ENCODE results near the gene RESP18.
A peak's percentile ranks its signal among the peaks of the same experiment; 100 is the strongest.

The RESP18 gene

DNA sequence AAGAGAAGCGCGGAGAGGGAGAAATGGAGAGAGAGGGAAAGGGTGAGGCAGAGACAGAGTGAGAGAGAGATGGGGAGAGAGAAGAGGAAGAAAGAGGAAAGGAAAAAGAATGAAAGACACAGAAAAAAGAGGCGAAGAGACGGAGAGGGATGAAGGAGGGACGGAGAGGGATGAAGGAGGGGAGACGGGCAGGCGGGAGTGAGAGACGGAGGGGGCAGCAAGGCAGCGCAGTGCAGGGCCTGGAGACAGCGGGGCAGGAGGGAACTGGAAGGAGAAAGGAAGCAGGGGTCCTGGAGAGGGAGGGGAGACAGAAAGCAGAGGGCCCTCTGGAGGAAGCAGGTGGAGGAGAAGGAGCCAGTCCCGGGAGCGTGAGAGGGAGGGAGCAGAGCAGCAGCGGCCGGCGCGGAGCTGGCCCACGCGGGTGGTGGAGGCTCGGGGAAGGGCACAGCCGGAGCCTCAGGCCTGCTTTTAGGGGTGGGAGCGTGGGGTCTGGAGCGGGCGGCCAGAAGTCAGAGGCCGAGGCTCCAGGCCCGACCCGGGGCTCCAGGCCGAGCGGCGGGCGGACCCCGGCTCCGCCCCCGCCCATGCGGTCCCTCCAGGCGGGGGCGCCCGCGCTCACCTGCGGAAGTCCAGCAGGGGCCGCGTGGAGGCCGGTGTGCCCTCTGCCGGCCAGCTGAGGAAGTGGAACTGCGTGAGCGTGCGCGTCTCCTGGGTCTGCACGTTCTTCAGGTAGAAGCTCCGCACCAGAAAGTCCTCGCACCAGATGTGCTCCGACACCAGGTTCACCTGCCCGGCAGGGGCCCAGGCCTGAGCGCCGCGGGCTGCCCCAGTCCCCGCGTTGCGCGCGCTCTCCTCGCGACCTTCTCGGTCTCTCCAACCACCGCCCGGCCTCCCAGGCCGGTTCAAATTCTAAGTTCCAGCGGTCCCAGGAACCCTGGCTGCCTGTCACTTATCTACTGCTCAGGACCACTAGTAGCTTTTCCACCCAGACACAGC is 37.9 kb downstream of the RESP18 start:
- Histone ChIP-seq H3K9ac (peak overlapping the region; percentile 91), H4K20me1 (no peaks in the 10 kb centered on the region), H3K27ac (peak overlapping the region; percentile 90), H3K4me1 (peaks cover 24% of the 10 kb centered on the region), H3K4me3 (peak overlapping the region; percentile 71), H3K27me3 (peaks cover 9% of the 10 kb centered on the region), H3K36me3 (no peaks in the 10 kb centered on the region), H3K9me3 (no peaks in the 10 kb centered on the region), H3K4me2 (peak overlapping the region; percentile 96)
- no peak for TF ChIP-seq Cebpa-rat (IDR thresholded peaks at IDR 0.05)

- no peaks in the 10 kb centered on the region for H3K9me3 ChIP-seq
- H3K4me3 ChIP-seq, result no peak overlapping the region; the same call in 1 of the 2 replicates
- no peaks in the 10 kb centered on the region for H4K20me1 ChIP-seq
- no peak for TF ChIP-seq Cebpa-rat (IDR thresholded peaks at IDR 0.05)
- H3K9ac ChIP-seq, result peak overlapping the region; percentile 91; the same call in 1 of the 2 replicates
- peaks cover 20% of the 10 kb centered on the region for H3K4me1 ChIP-seq
- peak overlapping the region; percentile 96 for H3K4me2 ChIP-seq
- H3K27ac ChIP-seq, result peak overlapping the region; percentile 90
- H3K27me3 ChIP-seq, result peaks cover under 1% of the 10 kb centered on the region; the same call in 1 of the 2 replicates
- no peaks in the 10 kb centered on the region for H3K36me3 ChIP-seq
These were observed 38.8 kb downstream of the RESP18 start for GRCh38 chr2:219293736-219294231.

DNA sequence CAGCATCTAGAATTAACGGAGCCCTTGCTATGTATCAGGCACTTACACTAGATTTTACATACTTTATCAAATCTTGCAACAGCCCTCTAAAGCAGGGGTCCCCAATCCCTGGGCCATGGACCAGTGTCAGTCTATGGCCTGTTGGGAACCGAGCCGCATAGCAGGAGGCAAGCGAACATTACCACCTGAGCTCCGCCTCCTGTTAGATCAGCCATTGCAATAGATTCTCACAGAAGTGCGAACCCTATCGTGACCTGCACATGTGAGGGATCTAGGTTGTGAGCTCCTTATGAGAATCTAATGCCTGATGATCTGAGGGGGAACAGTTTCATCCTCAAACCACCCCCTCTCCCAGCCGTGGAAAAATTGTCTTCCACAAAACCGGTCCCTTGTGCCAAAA is 39.9 kb downstream of the RESP18 start:
- Histone ChIP-seq H4K20me1 (no peaks in the 10 kb centered on the region), H3K4me1 (peaks cover 25% of the 10 kb centered on the region), H3K4me2 (no peak overlapping the region), H3K9me3 (no peaks in the 10 kb centered on the region), H3K27ac (no peak overlapping the region), H3K27me3 (no peaks in the 10 kb centered on the region), H3K9ac (no peak overlapping the region), H3K4me3 (no peak overlapping the region), H3K36me3 (no peaks in the 10 kb centered on the region)
- TF ChIP-seq Cebpa-rat (IDR thresholded peaks at IDR 0.05), result no peak

- no peak overlapping the region for H3K9ac ChIP-seq
- no peak for TF ChIP-seq Cebpa-rat (IDR thresholded peaks at IDR 0.05)
- H3K36me3 ChIP-seq, result no peaks in the 10 kb centered on the region
- no peaks in the 10 kb centered on the region for H4K20me1 ChIP-seq
- H3K9me3 ChIP-seq, result no peaks in the 10 kb centered on the region
- no peak overlapping the region for H3K4me3 ChIP-seq
- no peak overlapping the region for H3K27ac ChIP-seq
- H3K27me3 ChIP-seq, result no peaks in the 10 kb centered on the region
- H3K4me2 ChIP-seq, result no peak overlapping the region
- H3K4me1 ChIP-seq, result peaks cover 25% of the 10 kb centered on the region
These were observed 40.5 kb downstream of the RESP18 start for GRCh38 chr2:219291910-219292490.

- Histone ChIP-seq H3K9ac (no peak overlapping the region), H3K4me2 (no peak overlapping the region), H3K27me3 (no peaks in the 10 kb centered on the region), H3K36me3 (no peaks in the 10 kb centered on the region; the same call in 1 of the 2 replicates), H3K4me1 (peaks cover 28% of the 10 kb centered on the region), H3K9me3 (no peaks in the 10 kb centered on the region), H4K20me1 (no peaks in the 10 kb centered on the region), H3K27ac (no peak overlapping the region), H3K4me3 (no peak overlapping the region)
- TF ChIP-seq Cebpa-rat (IDR thresholded peaks at IDR 0.05), result no peak
These were observed 41.1 kb downstream of the RESP18 start for GRCh38 chr2:219291394-219291793.

- Histone ChIP-seq H3K4me1 (peaks cover 36% of the 10 kb centered on the region), H3K9ac (no peak overlapping the region), H3K9me3 (no peaks in the 10 kb centered on the region), H3K4me2 (no peak overlapping the region), H4K20me1 (no peaks in the 10 kb centered on the region; the same call in 1 of the 2 replicates), H3K4me3 (no peak overlapping the region), H3K27ac (no peak overlapping the region), H3K27me3 (no peaks in the 10 kb centered on the region), H3K36me3 (no peaks in the 10 kb centered on the region; the same call in 1 of the 2 replicates)
- no peak for TF ChIP-seq Cebpa-rat (IDR thresholded peaks at IDR 0.05)
These were observed 42.0 kb downstream of the RESP18 start for GRCh38 chr2:219290381-219291171.

DNA sequence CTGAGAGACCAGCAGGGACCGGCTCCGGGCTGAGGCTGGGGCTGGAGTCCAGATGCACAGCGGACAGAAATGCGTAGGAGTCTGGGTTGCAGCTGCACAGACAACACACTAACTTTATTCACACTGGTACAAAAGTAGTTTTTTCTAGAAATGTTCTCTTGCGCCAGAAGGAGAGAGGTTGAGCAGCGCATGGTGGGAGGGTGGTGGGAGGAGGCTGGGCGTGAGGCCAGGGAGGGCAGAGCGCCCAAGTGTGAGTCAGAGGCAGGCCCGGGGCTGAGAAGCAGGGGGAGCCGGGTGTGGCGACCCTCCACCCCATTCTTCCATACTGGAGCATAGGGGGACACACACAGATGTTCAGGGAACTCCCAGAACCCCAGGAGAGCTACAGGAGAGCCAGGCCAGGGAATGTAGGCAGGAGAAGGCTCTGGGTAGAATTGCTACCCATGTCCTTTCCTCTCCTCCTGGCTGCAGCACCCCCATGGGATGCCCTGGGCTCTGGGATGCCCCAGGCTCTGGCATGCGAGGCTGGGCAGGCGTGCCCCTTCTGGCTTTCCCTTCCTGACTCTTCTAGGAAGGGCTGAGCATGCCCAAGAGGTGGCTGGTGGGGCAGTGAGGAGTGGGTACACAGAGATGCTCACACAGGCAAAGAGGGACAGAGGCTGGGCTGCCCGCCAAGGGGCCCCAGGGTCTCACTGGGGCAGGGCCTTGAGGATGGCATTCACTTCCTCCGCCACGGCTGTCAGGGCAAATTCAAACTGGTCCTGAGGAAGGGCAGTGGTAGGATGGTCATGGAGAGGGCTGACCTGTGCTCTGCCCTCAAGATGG is 42.8 kb downstream of the RESP18 start:
- Histone ChIP-seq H3K4me3 (no peak overlapping the region), H3K9me3 (no peaks in the 10 kb centered on the region), H3K27me3 (no peaks in the 10 kb centered on the region), H3K9ac (no peak overlapping the region), H3K36me3 (peaks cover 2% of the 10 kb centered on the region; the same call in 1 of the 2 replicates), H3K27ac (no peak overlapping the region), H3K4me1 (peaks cover 39% of the 10 kb centered on the region), H3K4me2 (no peak overlapping the region), H4K20me1 (peaks cover 5% of the 10 kb centered on the region; the same call in 1 of the 2 replicates)
- no peak for TF ChIP-seq Cebpa-rat (IDR thresholded peaks at IDR 0.05)

GRCh38 chr2:219289195-219289536 is 43.4 kb downstream of the RESP18 start:
- H3K9me3 ChIP-seq, result no peaks in the 10 kb centered on the region
- peaks cover 8% of the 10 kb centered on the region; the same call in 1 of the 2 replicates for H3K36me3 ChIP-seq
- peaks cover 42% of the 10 kb centered on the region for H3K4me1 ChIP-seq
- peaks cover 11% of the 10 kb centered on the region; the same call in 1 of the 2 replicates for H4K20me1 ChIP-seq
- no peak overlapping the region for H3K27ac ChIP-seq
- H3K4me3 ChIP-seq, result no peak overlapping the region
- no peak overlapping the region for H3K4me2 ChIP-seq
- no peak for TF ChIP-seq Cebpa-rat (IDR thresholded peaks at IDR 0.05)
- H3K9ac ChIP-seq, result no peak overlapping the region
- no peaks in the 10 kb centered on the region for H3K27me3 ChIP-seq
